Retinal pigment epithelial cell (primary cell): ENCODE measurements around the gene ARHGAP28.

Source experiments
- DNase-seq: peaks from one replicate; pipeline ENCODE4 v3.0.0-alpha.2; 2010; ENCODE audit warnings: low read depth
- H3K4me3 ChIP-seq: 2 replicates; pipeline ENCODE4 v1.5.1; 2011; ENCODE audit warnings: mild to moderate bottlenecking, low read length, control low read depth, moderate library complexity
- TF ChIP-seq, protein P1 (sequence below): conservative IDR thresholded peaks from 2 replicates; pipeline ENCODE4 v1.5.1; 2011; ENCODE audit warnings: low read depth, low read length, control low read depth, inconsistent platforms

Gene ARHGAP28

DNA sequence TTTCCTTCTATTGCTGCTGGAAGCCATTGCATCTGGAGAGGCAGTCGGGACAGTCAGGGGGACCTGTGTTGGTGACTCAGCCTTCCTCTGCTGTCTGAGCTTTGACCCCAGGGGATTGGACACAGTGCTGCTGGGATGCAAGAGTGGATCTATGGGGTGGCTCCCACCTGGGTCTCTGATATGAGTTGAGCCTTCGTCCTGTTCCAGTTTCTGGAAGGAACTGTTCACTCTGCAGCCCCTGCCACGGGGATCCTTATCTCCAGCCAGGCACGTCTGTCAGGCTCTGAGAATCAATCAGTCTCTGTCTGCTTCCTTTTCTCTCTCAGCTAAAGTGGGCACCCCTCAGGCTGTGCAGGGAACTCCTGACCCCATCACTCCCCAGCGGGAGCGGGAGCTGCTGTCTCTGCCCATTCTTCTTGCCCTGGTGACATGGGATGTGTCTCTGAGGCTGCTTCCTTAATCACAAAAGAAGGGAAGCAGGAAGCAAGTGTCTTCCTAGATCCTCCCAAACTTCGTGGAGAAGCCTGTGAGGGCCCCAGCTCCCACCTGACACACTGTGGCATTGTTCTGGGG is 51.7 kb downstream of the ARHGAP28 start:
- no peak for DNase-seq
- no peak overlapping the region for H3K4me3 ChIP-seq
- TF ChIP-seq, protein P1, sequence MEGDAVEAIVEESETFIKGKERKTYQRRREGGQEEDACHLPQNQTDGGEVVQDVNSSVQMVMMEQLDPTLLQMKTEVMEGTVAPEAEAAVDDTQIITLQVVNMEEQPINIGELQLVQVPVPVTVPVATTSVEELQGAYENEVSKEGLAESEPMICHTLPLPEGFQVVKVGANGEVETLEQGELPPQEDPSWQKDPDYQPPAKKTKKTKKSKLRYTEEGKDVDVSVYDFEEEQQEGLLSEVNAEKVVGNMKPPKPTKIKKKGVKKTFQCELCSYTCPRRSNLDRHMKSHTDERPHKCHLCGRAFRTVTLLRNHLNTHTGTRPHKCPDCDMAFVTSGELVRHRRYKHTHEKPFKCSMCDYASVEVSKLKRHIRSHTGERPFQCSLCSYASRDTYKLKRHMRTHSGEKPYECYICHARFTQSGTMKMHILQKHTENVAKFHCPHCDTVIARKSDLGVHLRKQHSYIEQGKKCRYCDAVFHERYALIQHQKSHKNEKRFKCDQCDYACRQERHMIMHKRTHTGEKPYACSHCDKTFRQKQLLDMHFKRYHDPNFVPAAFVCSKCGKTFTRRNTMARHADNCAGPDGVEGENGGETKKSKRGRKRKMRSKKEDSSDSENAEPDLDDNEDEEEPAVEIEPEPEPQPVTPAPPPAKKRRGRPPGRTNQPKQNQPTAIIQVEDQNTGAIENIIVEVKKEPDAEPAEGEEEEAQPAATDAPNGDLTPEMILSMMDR, result no peak

DNA sequence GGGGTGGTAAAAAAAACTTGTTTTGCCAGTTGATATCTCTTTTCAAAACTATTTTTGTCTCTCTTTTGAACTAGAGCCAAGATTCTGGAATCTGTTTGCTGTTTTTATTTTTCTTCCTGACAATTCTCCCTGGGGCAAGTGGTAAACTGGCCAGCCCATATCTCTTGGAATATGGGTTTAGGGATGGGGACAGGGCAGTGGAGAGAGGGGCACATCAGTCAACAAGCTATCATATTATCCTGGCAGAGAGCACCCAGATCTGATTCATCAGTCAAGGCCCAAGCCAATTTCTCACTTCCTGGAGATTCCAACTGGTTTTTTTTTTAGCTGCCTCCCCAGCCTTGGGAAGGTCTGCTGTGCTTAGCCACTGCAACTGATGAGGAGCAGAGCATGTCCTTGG is 52.3 kb downstream of the ARHGAP28 start:
- no peak for DNase-seq
- TF ChIP-seq, protein P1, result no peak
- no peak overlapping the region for H3K4me3 ChIP-seq

DNA sequence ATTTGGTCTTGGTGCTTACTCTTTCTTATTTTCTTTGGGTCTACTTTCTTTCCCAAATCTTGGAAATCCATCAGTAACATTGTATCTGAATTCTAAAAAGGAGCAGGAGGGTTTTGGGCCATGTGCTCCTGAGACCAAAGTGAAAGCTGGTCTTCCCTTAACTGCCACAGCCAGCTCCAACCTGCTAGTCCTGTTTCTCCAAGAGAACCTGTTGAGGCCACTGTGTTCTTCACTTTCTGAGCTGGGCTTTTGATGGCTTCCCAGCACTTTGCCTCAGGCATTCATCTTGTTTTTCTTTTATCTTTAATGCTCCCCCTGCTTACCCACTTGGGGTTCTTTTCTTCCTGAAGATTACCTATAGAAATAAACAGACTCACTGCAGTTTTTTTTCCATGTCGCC is 53.3 kb downstream of the ARHGAP28 start:
- no peak for DNase-seq
- no peak overlapping the region for H3K4me3 ChIP-seq
- TF ChIP-seq, protein P1, result no peak

DNA sequence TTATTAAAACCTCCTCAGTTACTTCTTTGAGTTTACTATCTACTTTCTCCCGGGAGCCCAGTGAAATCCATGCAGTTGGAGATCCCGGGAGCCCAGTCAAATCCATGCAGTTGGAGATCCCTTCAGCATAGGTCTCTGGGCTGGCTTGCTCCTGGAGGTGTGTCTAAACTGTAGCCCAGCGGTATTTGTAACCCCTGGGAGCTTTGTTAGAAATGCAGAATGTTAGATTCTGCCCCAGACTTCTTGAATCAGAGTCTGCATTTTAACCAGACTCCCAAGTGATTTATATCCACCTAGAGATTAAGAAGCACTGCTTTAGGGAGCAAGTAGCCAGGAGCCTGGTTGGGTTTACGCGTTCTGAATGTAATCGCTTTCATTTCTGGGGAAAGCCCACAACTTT is 54.5 kb downstream of the ARHGAP28 start:
- DNase-seq, result no peak
- H3K4me3 ChIP-seq, result no peak overlapping the region
- TF ChIP-seq, protein P1, result no peak

DNA sequence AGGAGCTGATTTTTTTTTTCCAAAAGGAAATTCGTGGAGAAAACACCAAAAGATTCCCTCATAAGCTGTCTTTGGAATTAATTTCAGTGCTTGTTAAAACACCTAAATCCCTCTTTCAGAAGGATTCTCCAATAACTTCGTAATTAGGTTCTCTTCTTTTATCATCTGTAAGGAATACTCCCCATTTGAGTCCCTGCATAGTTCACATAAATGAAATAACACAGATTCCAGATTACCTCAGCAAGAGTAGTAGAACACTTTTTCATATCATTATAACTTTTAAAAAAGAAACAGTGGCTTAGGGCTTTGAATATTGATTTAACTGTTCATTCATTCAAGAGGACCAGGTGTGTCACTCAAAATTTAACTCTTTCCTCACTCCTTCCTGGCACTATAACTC is 55.5 kb downstream of the ARHGAP28 start:
- TF ChIP-seq, protein P1, result no peak
- no peak overlapping the region for H3K4me3 ChIP-seq
- DNase-seq, result no peak

DNA sequence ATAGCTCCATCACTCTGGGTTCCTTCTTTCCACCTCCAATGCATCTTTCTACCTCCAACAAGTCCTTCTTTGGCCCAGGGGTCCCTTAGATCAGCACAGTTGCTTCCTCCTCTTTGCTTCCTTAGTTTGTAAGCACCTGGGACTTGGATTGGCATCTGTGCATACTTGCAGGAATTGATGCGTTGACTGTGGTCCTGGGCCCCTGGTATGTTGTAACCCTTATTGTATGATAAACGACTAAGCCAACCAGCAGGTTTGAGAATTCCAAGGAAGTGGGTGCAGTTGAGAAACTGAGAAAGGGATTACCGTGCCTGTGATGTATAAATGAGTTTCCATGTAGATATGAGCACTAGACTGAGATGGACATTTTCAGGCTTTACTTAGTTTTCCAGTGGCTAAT is 55.9 kb downstream of the ARHGAP28 start:
- no peak overlapping the region for H3K4me3 ChIP-seq
- DNase-seq, result no peak
- TF ChIP-seq, protein P1, result no peak

DNA sequence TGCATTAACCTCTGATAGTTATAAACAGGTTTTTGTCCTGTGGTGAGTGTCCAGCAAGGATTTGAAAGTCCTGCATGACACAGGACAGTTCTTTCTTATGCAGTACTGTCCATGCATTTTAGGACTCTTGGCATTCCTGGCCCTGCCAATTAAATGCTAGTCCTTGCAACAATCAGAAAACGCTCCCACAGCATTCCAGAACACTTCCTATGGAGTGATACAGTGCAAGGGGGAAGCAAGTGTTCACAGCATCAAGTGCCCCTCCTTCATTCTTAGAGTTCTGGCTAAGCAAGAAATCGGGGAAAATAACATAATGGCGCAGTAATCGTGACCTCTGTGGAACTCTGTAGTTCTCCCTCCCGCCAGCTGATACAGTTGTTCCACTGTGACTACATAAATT is 62.9 kb downstream of the ARHGAP28 start:
- TF ChIP-seq, protein P1, result no peak
- H3K4me3 ChIP-seq, result no peak overlapping the region
- no peak for DNase-seq
